HepG2 (cell line): ENCODE data around the gene KLF12. TPM values are rescaled to one million over a fixed set of nuclear protein-coding genes. Genes with fewer than 3 reads are reported as not detected.

Source experiments
- ATAC-seq: fragments of 200-7000 bp; cut with Tn5 transposase; 3 replicates; pipeline ENCODE4 v1.9.1; 2020; ENCODE audit warnings: mild to moderate bottlenecking, moderate library complexity
- BruUV-seq: library from RNA; stranded (reverse); fragments of 400-500 nt; replicated peaks from 2 replicates; lab custom pipeline; 2021; lab: Mats Ljungman, UMichigan
- CTCF ChIA-PET: fragments of 300-600 bp; formaldehyde crosslinking; extraction: SDS; loops from one replicate; lab custom pipeline; 2021; ENCODE audit warnings: low total read pairs, inconsistent platforms, low intra/inter-chr PET ratio; lab: Yijun Ruan, JAX
- POLR2A ChIA-PET: fragments of 350-600 bp; sonication (Branson Sonifier 250); formaldehyde crosslinking; loops from one replicate; lab custom pipeline; 2020; ENCODE audit warnings: antibody characterized with exemption, inconsistent platforms; lab: Yijun Ruan, JAX
- DNase-seq: peaks from one replicate; pipeline ENCODE4 v3.0.0-alpha.2; 2015; ENCODE audit warnings: low spot score
- FAIRE-seq: peaks from 3 replicates; lab custom pipeline; 2011; peaks lifted over from hg19 to GRCh38; lab: Jason Lieb, UNC
- H2AFZ ChIP-seq: one replicate; pipeline ENCODE4 v1.6.1; 2011; ENCODE audit warnings: low read length, inconsistent platforms
- H3K27ac ChIP-seq: fragments of 300-600 bp; 3 replicates; pipeline ENCODE4 v1.8.0; 2011; ENCODE audit warnings: mixed run types, mild to moderate bottlenecking, mixed read lengths, low read length, inconsistent platforms; ENCODE audit not compliant: insufficient read depth; ENCODE audit errors: extremely low read length
- H3K27me3 ChIP-seq, 2 experiments: fragments of 200-600 bp in 1 of 2; 2 replicates in 1 of 2; 3 replicates in 1 of 2; pipeline versions ENCODE4 v1.6.0 to v1.8.0; 2011; ENCODE audit warnings: low read length in 2 of 2, mild to moderate bottlenecking in 2 of 2, moderate library complexity in 2 of 2, inconsistent platforms in 1 of 2; ENCODE audit not compliant: insufficient read depth in 2 of 2, control insufficient read depth in 1 of 2
- H3K36me3 ChIP-seq, 2 experiments: fragments of 200-600 bp in 1 of 2; replicated peaks in 1 of 2; 2 replicates in 1 of 2; 3 replicates in 1 of 2; pipeline versions ENCODE4 v1.5.1 to v1.8.0; 2011; ENCODE audit warnings: low read length in 2 of 2, inconsistent platforms in 1 of 2; ENCODE audit not compliant: insufficient read depth in 2 of 2, control insufficient read depth in 1 of 2
- H3K4me1 ChIP-seq: 2 replicates; pipeline ENCODE4 v1.5.1; 2012; ENCODE audit warnings: low read length, inconsistent platforms; ENCODE audit not compliant: insufficient read depth
- H3K4me2 ChIP-seq: 2 replicates; pipeline ENCODE4 v1.6.0; 2011; ENCODE audit warnings: low read depth, low read length, inconsistent platforms
- H3K4me3 ChIP-seq, 3 experiments: fragments of 200-600 bp in 1 of 3; sonication (generic), shearing (Covaris generic) in 1 of 3; replicated peaks in 1 of 3; 2 replicates each; pipeline ENCODE4 v1.5.1; 2011 to 2016; ENCODE audit warnings: low read length in 3 of 3, inconsistent platforms in 2 of 3, low read depth in 2 of 3, mild to moderate bottlenecking in 2 of 3, control low read depth in 1 of 3, mixed read lengths in 1 of 3; ENCODE audit not compliant: insufficient read depth in 1 of 3
- H3K79me2 ChIP-seq: one replicate; pipeline ENCODE4 v1.6.1; 2011; ENCODE audit warnings: low read length, inconsistent platforms; ENCODE audit not compliant: insufficient read depth
- H3K9ac ChIP-seq: 2 replicates; pipeline ENCODE4 v1.6.0; 2011; ENCODE audit warnings: mild to moderate bottlenecking, low read depth, low read length, inconsistent platforms; ENCODE audit not compliant: insufficient read depth
- H3K9me3 ChIP-seq: 2 replicates; pipeline ENCODE4 v1.5.1; 2012; ENCODE audit warnings: mild to moderate bottlenecking, low read length
- H4K20me1 ChIP-seq: 2 replicates; pipeline ENCODE4 v1.6.0; 2011; ENCODE audit warnings: inconsistent platforms, mild to moderate bottlenecking, low read length, moderate library complexity; ENCODE audit not compliant: insufficient read depth
- CBX5 ChIP-seq: sonication (generic); formaldehyde crosslinking; IDR thresholded peaks from 2 replicates; pipeline ENCODE4 v1.4.0; 2020; ENCODE audit warnings: missing genetic modification reagents, borderline replicate concordance
- DPF2 ChIP-seq: sonication (generic); formaldehyde crosslinking; IDR thresholded peaks from 2 replicates; pipeline ENCODE4 v1.4.0; 2020; ENCODE audit warnings: mild to moderate bottlenecking, low read depth, missing genetic modification reagents, borderline replicate concordance
- HNF4G ChIP-seq, 2 experiments: sonication (generic) in 1 of 2; formaldehyde crosslinking in 1 of 2; IDR thresholded peaks; 2 replicates each; pipeline versions ENCODE4 v1.4.0 to v1.6.1; 2011 to 2020; ENCODE audit warnings: borderline replicate concordance in 2 of 2, low read depth in 2 of 2, mild to moderate bottlenecking in 2 of 2, low read length in 1 of 2, missing genetic modification reagents in 1 of 2, moderate library complexity in 1 of 2
- KAT8 ChIP-seq: IDR thresholded peaks from 2 replicates; pipeline ENCODE4 v1.6.1; 2016; ENCODE audit warnings: missing genetic modification reagents, missing compliant biosample characterization
- KLF12 ChIP-seq: sonication (generic); formaldehyde crosslinking; IDR thresholded peaks from 2 replicates; pipeline ENCODE4 v1.4.0; 2020; ENCODE audit warnings: missing genetic modification reagents, borderline replicate concordance
- MIER3 ChIP-seq: IDR thresholded peaks from 2 replicates; pipeline ENCODE4 v1.6.1; 2016; ENCODE audit warnings: missing compliant biosample characterization, borderline replicate concordance
- PAWR ChIP-seq: sonication (generic); formaldehyde crosslinking; IDR thresholded peaks from 2 replicates; pipeline ENCODE4 v1.4.0; 2020; ENCODE audit warnings: missing genetic modification reagents, mild to moderate bottlenecking, borderline replicate concordance
- REXO4 ChIP-seq: sonication (generic); formaldehyde crosslinking; IDR thresholded peaks from 2 replicates; pipeline ENCODE4 v1.8.0; 2022; ENCODE audit warnings: missing genetic modification reagents, mild to moderate bottlenecking, borderline replicate concordance
- SALL1 ChIP-seq: sonication (generic); formaldehyde crosslinking; IDR thresholded peaks from 2 replicates; pipeline ENCODE4 v1.8.0; 2022; ENCODE audit warnings: mild to moderate bottlenecking, missing genetic modification reagents
- SSRP1 ChIP-seq: IDR thresholded peaks from 2 replicates; pipeline ENCODE4 v1.6.1; 2016; ENCODE audit warnings: control low read depth
- ZMAT3 ChIP-seq: sonication (generic); formaldehyde crosslinking; conservative IDR thresholded peaks from 2 replicates; pipeline ENCODE4 v1.7.0; 2021; ENCODE audit warnings: missing genetic modification reagents
- ZNF33A ChIP-seq: sonication (generic); formaldehyde crosslinking; IDR thresholded peaks from 2 replicates; pipeline ENCODE4 v1.5.1; 2020; ENCODE audit warnings: missing genetic modification reagents, mild to moderate bottlenecking, moderate library complexity, borderline replicate concordance
- ZNF761 ChIP-seq: sonication (generic); formaldehyde crosslinking; conservative IDR thresholded peaks from 2 replicates; pipeline ENCODE4 v1.4.0; 2020; ENCODE audit warnings: mild to moderate bottlenecking, missing genetic modification reagents
- ZSCAN31 ChIP-seq: sonication (generic); formaldehyde crosslinking; IDR thresholded peaks from 2 replicates; pipeline ENCODE4 v1.5.0; 2020; ENCODE audit warnings: low read depth, mild to moderate bottlenecking, missing genetic modification reagents
- WGBS: methylation state at CpG from one replicate; pipeline ENCODE4 v1.1.6; 2017; ENCODE audit warnings: low lambda C conversion rate; 5-methylcytosine and 5-hydroxymethylcytosine counted together
- in situ Hi-C: cut with HindIII; loops from 2 replicates; pipeline ENCODE4 v1.10.0; 2017; ENCODE audit warnings: low pct_unique_long_range_greater_than_20kb; ENCODE audit not compliant: extremely low pct_ligation_motif_present
- intact Hi-C: fragments of 100-400 bp; cut with micrococcal nuclease; formaldehyde crosslinking; loops from one replicate; pipeline ENCODE4 v1.10.0; 2022; ENCODE audit not compliant: unreplicated experiment
- polyA plus RNA-seq, 8 experiments: library from polyadenylated mRNA; depleted of rRNA in 3 of 8; stranded (reverse) in 7 of 8; unstranded in 1 of 8; fragments of >200 nt; fragmentation: Illumina TruSeq in 4 of 8; extraction: Trizol in 4 of 8; gene quantifications; 2 replicates each; pipeline versions ENCODE4 v1.2.1 to v1.2.3, GENCODE V29; 2011 to 2016; ENCODE audit warnings: low read depth in 4 of 8, missing spikeins in 1 of 8, mixed read lengths in 1 of 8; ENCODE audit not compliant: insufficient read depth in 1 of 8
- total RNA-seq, 5 experiments: library from RNA; depleted of rRNA; stranded (reverse); fragments of >200 nt; fragmentation: Illumina TruSeq; extraction: Trizol; gene quantifications; 2 replicates each; pipeline ENCODE4 v1.2.3, GENCODE V29; 2016; ENCODE audit warnings: low read depth in 1 of 5
- TF ChIP-seq, protein P1 (sequence below): sonication (generic); formaldehyde crosslinking; IDR thresholded peaks from 2 replicates; pipeline ENCODE4 v1.4.0; 2020; ENCODE audit warnings: mild to moderate bottlenecking, missing genetic modification reagents
- TF ChIP-seq, protein P2 (sequence below): sonication (generic); formaldehyde crosslinking; IDR thresholded peaks from 2 replicates; pipeline ENCODE4 v1.5.0; 2020; ENCODE audit warnings: missing genetic modification reagents, mild to moderate bottlenecking, borderline replicate concordance
- TF ChIP-seq, protein P3 (sequence below): sonication (generic); formaldehyde crosslinking; IDR thresholded peaks from 2 replicates; pipeline ENCODE4 v1.4.0; 2020; ENCODE audit warnings: missing genetic modification reagents, borderline replicate concordance

KLF12 gene
- total and polyA plus RNA-seq, 2 of the 13 experiments (the other 11 are each of a cell fraction or from before 2014, with no cell fraction given), result 0.66 to 1.5 TPM

DNA sequence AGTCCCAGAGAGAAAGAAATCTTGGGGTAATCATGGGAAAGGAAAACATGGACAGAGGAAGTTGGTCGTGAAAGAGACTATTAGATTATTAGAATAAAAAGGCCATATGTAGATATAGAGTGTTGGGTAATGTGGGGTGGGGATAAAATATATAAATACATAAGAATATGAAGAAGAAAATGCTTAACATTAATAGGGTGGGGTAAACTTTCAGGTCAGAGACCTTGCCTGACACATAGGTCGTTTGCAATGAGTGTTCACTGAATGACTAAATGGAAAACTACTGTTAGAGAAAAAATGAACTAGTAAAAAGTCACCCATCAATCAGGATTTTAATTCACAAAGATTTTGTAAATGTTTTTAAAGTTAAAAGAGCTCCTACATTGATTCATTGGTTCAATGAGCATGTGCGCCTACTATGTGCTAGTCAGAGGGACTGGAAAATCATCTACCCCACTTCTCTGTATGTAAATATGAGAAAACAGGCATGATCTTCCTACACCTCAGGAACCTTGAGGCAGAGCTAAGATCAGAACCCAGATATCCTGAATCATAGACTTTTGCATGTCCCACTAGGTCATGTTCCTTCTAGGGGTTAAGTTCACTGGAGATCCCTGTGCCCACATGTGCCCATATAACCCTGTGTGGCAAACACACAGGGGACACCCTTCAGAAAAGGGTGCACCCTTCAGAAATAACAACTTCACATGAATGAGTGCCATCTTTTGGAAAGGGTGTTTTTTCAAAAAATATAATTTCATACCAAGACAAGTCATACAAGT lies 24.6 kb upstream of the KLF12 start:
- ChIA-PET POLR2A (no interaction called here), CTCF (no interaction called here)
- FAIRE-seq, result no peak
- no peak overlapping the region for H3K4me3 ChIP-seq
- H3K9ac ChIP-seq, result no peak overlapping the region
- H2AFZ ChIP-seq, result no peak overlapping the region
- 50% methylated on average over 3 of the region's 3 CpGs for WGBS
- H3K27me3 ChIP-seq, result no peaks in the 10 kb centered on the region
- H4K20me1 ChIP-seq, result no peaks in the 10 kb centered on the region
- no peaks in the 10 kb centered on the region for H3K36me3 ChIP-seq
- no peak overlapping the region for H3K27ac ChIP-seq
- peaks cover 29% of the 10 kb centered on the region for H3K4me1 ChIP-seq
- intact Hi-C loops (no loop called here), in situ Hi-C loops (no loop called here)
- TF ChIP-seq KAT8 (CRISPR knock-in tag) (no peak), CBX5 (no peak), PAWR (CRISPR knock-in tag) (no peak), SALL1 (CRISPR knock-in tag) (no peak), SSRP1 (CRISPR knock-in tag) (no peak), HNF4G (IDR thresholded peaks at IDR 0.05; ENCODE audit: borderline replicate concordance, low read depth, low read length) (no peak), HNF4G (CRISPR knock-in tag; IDR thresholded peaks at IDR 0.05; ENCODE audit: borderline replicate concordance, low read depth) (no peak)
- TF ChIP-seq, protein P1, sequence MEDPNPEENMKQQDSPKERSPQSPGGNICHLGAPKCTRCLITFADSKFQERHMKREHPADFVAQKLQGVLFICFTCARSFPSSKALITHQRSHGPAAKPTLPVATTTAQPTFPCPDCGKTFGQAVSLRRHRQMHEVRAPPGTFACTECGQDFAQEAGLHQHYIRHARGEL, result no peak
- no TSS peak for BruUV-seq
- ATAC-seq, result no peak
- H3K9me3 ChIP-seq, result no peaks in the 10 kb centered on the region
- no peak for DNase-seq
- H3K79me2 ChIP-seq, result no peaks in the 10 kb centered on the region
- no peak overlapping the region for H3K4me2 ChIP-seq

DNA sequence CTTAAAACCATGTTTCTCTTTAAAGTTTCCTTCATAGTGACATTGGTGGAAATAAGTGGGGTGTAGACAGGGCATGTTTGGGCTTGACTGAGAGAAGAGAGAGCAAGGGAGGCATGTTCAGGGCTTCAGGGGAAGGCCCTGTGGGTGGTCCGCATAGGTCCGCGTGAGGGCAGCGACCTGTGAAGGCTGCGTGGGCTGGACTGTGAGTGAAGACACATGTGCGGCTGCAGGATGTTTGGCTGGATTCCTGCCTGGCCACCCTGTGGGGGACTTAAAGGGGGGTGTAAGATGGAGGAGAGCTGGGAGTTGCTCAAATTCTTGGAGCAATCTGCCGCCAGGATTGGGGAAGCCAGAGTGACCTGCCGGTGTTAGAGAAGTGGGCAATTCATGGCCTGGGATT lies 23.8 kb upstream of the KLF12 start:
- H3K9me3 ChIP-seq, result no peaks in the 10 kb centered on the region
- CTCF ChIA-PET, result no interaction called here
- no peak overlapping the region for H3K9ac ChIP-seq
- no peaks in the 10 kb centered on the region for H3K79me2 ChIP-seq
- in situ Hi-C loops (no loop called here), intact Hi-C loops (no loop called here)
- BruUV-seq, result no TSS peak
- H3K27me3 ChIP-seq, result no peaks in the 10 kb centered on the region
- no peak overlapping the region for H2AFZ ChIP-seq
- ATAC-seq, result no peak
- H3K4me2 ChIP-seq, result no peak overlapping the region
- POLR2A ChIA-PET, result no interaction called here
- H3K27ac ChIP-seq, result no peak overlapping the region
- FAIRE-seq, result no peak
- no peaks in the 10 kb centered on the region for H3K36me3 ChIP-seq
- WGBS, result 92% methylated on average over 5 of the region's 8 CpGs
- H3K4me3 ChIP-seq, result no peak overlapping the region
- DNase-seq, result no peak
- H3K4me1 ChIP-seq, result peaks cover 25% of the 10 kb centered on the region
- no peaks in the 10 kb centered on the region for H4K20me1 ChIP-seq
- no peak for TF ChIP-seq KLF12 (CRISPR knock-in tag)
- TF ChIP-seq, protein P2, sequence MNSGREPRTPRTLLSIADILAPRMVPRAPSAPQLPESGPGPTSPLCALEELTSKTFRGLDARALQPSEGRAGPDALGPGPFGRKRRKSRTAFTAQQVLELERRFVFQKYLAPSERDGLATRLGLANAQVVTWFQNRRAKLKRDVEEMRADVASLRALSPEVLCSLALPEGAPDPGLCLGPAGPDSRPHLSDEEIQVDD (CRISPR knock-in tag), result no peak
- no peak for TF ChIP-seq DPF2 (CRISPR knock-in tag)
- no peak for TF ChIP-seq ZMAT3 (CRISPR knock-in tag)
- TF ChIP-seq, protein P3, sequence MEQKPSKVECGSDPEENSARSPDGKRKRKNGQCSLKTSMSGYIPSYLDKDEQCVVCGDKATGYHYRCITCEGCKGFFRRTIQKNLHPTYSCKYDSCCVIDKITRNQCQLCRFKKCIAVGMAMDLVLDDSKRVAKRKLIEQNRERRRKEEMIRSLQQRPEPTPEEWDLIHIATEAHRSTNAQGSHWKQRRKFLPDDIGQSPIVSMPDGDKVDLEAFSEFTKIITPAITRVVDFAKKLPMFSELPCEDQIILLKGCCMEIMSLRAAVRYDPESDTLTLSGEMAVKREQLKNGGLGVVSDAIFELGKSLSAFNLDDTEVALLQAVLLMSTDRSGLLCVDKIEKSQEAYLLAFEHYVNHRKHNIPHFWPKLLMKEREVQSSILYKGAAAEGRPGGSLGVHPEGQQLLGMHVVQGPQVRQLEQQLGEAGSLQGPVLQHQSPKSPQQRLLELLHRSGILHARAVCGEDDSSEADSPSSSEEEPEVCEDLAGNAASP (CRISPR knock-in tag), result no peak
- TF ChIP-seq ZSCAN31, result no peak
- TF ChIP-seq ZNF761 (CRISPR knock-in tag), result no peak
- TF ChIP-seq ZNF33A (CRISPR knock-in tag), result no peak
- no peak for TF ChIP-seq REXO4 (CRISPR knock-in tag)
- no peak for TF ChIP-seq MIER3 (CRISPR knock-in tag)
